ENCODE results near the gene ZFHX3. TPM values are rescaled to one million over a fixed set of nuclear protein-coding genes. Genes with fewer than 3 reads are reported as not detected.

ZFHX3 gene
- total RNA-seq, 1 donor = 4.0 TPM

GRCh38 chr16:72859581-72859980 is 188.3 kb downstream of the ZFHX3 start:
- no peak for DNase-seq (ENCODE audit: low read depth in 2 of 3, low spot score in 2 of 3)

- no peak for DNase-seq (ENCODE audit: low read depth in 2 of 3, low spot score in 2 of 3)
Measured at GRCh38 chr16:72858665-72859493, 189.0 kb downstream of the ZFHX3 start.

DNA sequence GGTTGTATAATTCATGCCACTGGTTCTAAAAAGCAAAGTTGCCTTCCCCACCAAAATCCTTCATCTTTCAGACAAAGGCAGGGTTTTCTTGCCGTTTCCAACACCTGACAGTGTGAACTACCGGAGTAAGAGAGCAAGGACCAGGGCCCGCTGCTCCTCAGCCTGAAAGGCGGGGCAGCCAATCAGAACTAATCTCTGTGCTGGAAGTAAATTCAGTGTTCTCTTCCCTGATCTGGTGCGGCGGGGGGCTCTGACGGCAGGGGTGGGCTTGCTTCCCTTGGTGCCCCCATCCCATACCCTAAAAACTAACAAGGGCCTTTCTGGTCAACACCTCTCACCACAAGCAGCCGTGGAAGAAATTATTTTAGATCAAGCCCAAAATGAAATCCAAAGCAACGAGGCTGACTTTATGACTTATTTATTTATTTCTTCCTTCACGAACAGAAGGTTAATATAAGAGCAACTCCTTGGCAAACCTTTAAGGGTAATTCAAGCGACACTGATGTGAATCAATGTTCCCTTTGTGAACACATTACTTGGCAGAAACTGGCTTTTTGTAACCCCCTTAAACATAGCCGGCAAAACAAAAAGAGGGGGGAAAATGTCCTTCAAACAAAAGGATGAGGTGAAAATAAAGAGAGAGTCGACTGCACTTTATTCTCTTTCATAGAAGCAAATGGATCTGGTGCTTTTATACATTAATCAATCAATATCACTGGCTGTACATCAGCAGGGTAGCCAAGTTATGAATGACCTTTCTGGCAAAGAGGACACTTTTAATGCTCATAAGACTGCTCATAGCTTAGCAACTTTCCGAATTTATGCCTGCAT is 189.9 kb downstream of the ZFHX3 start:
- DNase-seq (ENCODE audit: low read depth in 2 of 3, low spot score in 2 of 3) = no peak

- peak in 1 of 3 donors; percentile 53 for DNase-seq (ENCODE audit: low read depth in 2 of 3, low spot score in 2 of 3)
Measured at GRCh38 chr16:72856797-72857196, 191.1 kb downstream of the ZFHX3 start.

- no peak for DNase-seq (ENCODE audit: low read depth in 2 of 3, low spot score in 2 of 3)
Measured at GRCh38 chr16:72854267-72854959, 193.5 kb downstream of the ZFHX3 start.

DNA sequence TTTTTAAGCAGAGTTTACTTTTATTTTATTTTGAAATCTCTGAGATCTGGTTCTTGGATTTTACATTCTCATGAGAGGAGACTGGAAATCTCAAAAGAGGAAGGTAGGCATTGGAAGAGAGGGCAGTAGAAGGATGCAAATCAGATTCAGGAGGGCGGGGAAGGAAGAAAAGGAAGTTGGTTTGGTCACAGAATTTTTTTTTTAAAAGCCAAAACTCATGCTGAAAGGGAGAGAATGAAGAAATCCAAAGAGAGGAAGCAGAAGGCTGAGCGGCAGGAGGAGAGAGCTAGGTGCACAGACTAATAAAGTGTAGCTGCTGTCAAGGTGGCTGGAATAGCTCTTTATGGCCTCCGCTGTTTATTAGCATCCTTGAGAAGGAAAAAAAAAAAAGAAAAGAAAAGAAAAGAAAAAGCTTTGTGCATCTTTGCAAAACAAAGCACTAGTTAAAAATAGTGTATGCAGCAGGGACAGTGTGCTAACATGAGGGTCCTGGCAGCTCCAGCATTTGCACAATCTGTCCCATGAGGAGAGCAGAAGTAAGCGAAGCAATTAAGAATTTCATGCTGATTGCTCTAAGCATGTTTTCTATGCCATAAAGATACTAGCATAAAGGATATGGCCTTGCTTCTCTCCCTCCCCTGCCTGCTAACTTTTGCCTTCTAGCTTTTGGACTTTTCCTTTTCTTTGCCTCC is 194.2 kb downstream of the ZFHX3 start:
- DNase-seq (ENCODE audit: low read depth in 2 of 3, low spot score in 2 of 3) = peak in 1 of 3 donors; percentile 59

DNA sequence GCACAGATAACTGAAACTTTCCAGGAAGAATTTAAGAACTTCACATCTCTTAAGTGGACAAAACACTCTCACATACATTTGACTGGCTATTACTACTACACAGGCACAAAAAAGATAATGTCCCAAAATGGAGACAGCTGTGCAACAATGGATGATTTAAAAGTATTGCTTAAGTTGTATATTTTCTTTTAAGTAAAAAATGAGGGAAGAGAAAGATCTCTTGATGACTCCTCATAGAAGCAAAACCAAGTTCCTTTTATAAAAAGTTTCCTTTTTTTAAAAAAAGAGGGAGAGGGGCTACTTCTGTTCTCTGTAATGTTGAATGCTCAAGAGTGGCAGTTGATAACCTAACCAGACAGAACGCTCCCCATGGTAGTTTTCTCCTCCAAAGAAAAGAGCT is 195.5 kb downstream of the ZFHX3 start:
- DNase-seq (ENCODE audit: low read depth in 2 of 3, low spot score in 2 of 3) = no peak

GRCh38 chr16:72850853-72851252 is 197.1 kb downstream of the ZFHX3 start:
- DNase-seq (ENCODE audit: low read depth in 2 of 3, low spot score in 2 of 3) = no peak

DNA sequence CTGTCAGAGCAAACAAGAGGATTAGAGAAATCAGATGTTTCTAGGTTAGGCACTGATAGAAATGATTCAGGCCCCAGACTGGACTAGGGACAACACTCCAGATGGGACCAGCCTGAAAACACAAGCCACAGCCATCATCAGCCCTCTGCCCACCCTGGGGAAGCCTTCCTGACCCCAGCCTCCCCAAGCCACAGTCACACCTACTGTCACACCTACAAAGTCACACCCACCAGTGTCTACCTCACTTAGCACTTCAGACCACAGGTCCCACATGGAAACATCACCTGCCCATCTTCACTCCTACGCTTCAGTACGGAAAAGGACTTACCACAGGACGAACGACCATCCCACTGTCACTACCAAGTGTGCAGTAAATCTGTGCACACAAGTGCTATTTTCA is 197.9 kb downstream of the ZFHX3 start:
- DNase-seq (ENCODE audit: low read depth in 2 of 3, low spot score in 2 of 3) = no peak

DNA sequence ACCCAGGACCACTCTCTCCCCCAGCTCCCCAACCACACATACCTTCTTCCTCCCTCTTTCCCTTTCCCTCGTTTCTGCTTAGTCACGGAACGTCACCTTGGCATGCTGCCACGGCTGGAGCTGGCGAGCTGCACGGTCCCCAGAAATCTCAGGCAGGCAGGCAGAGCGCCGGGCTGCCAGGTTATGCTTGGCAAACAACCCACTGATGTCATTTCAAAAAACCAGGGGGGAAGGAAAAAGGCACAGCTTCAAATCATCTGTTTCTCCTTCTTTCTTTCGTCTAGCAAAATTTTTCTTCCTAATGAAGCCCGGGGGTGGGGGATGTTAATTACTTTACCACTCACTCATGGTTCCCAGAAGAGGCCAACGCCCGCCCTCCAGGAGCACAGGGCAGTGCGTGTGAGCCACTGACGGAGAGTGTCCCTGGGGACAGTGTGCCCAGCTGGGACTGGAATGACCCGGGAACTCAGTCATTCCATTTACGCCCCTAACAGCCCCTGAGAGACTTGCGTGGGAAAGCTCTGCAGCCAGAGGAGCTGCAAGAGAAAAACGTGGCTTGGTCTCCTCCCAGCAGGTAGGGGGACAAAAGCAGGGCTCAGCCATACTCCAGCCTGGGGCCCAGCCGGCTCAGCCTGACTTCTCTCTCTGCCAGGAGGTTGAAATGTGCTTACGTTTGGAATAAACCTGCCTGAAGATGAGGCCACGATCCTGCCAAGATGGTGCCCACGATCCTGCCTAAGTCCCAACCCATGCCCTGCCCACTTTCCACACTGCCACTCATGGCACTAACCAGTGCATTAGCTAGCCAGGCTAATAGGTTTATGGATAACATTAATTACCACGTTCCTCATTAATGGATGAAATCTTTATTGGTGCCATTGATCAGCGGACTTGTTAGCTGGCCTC is 198.9 kb downstream of the ZFHX3 start:
- peak in 2 of 3 donors; percentile 83 to 85 for DNase-seq (ENCODE audit: low read depth in 2 of 3, low spot score in 2 of 3)

- DNase-seq (ENCODE audit: low read depth in 2 of 3, low spot score in 2 of 3) = no peak
Measured at GRCh38 chr16:72848028-72848400, 199.9 kb downstream of the ZFHX3 start.

- DNase-seq (ENCODE audit: low read depth in 2 of 3, low spot score in 2 of 3) = peak in 2 of 3 donors; percentile 39 to 64
Measured at GRCh38 chr16:72847187-72848027, 200.5 kb downstream of the ZFHX3 start.

DNA sequence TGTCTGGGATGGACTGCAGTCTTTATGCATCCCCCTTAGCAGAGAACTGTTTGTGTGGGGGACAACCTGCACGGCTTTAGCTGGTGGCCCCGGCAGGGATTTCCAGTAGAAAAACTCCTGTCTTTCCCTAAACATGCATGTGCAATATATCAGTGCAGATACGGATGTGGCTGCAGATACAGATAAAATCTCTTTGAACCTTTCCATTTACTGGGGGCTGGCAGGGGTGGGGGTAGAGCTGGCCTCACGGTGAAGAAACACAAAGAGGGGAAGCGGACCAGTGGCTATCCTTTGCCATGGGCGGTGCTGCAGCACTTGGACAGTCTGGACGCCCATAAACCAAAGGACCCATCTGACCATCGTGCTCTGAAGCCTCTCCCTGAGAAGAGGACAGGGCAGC is 201.3 kb downstream of the ZFHX3 start:
- DNase-seq (ENCODE audit: low read depth in 2 of 3, low spot score in 2 of 3) = no peak

DNA sequence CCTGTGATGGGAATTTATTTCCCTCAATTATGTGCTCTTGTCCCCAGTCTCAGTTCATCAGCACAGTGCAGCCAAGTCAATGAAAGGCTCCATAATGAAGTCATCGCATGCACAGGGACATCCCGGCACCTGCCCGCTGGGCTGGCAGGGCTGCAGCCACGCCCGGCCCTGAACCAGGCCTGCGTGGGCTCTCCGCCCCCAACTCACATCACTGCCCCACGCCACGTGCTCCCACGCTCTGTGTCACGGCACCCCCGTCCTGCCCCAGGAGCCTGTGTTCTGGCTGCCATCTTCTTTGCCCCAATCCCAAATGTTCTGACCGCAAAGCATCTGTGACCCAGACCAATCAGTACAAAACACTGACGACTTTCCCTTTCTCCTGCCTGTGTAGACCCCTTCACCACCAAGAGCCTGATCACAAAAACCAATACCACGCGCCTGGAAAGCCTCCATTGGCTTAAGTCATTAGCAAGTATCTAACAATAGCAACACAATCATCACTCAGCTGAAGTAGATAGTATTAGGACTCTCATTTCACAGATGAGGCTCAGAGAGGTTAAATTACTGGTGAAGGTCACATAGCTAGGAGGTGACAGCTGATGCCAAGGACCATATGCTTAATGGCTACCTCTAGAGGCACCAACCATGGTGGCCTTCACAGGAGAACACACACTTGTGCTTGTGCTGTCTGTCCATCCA is 202.5 kb downstream of the ZFHX3 start:
- no peak for DNase-seq (ENCODE audit: low read depth in 2 of 3, low spot score in 2 of 3)

DNA sequence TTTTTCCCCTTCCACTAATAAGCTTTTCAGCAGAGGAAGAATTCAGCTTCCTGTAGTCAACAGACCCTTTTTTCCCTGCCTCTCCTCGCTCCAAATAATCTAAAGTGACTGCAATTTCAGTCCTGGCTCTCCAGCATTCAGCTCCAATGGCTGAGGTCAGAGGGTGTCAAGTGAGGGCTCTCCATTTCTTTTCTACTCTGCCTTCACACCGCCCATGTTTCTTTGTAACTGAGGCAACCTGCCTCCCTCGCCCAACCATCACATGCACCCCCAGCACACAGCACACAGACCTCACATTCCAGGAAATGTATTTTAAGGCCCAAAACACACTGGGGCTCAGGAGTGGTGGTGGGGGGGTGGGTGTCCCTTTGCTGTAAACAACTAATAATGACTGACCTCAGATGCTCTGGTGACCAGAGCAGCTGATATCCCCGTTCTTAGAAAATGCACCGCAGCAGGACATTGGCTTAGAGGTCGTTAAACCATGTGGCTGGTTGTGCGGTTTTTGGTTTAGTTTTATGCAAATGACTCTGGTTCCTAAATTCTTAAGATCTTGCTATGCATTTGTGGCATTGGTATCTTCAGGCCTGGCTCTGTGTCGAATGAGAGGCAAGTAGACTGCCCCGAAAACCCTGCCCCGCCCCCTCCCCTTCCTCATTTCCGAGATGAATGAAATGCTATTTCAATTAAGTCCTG is 203.6 kb downstream of the ZFHX3 start:
- DNase-seq (ENCODE audit: low read depth in 2 of 3, low spot score in 2 of 3) = peak in 2 of 3 donors; percentile 50 to 60

GRCh38 chr16:72841506-72841905 is 206.4 kb downstream of the ZFHX3 start:
- DNase-seq (ENCODE audit: low read depth in 2 of 3, low spot score in 2 of 3) = no peak

GRCh38 chr16:72840631-72841381 is 207.1 kb downstream of the ZFHX3 start:
- DNase-seq (ENCODE audit: low read depth in 2 of 3, low spot score in 2 of 3) = peak in 1 of 3 donors; percentile 70

Measured in hematopoietic multipotent progenitor cell (in vitro differentiated cells).